Smooth muscle cell (in vitro differentiated cells): ENCODE measurements around the gene RSL1D1. TPM values are rescaled to one million over a fixed set of nuclear protein-coding genes. Genes with fewer than 3 reads are reported as not detected.
A peak's percentile ranks its signal among the peaks of the same experiment; 100 is the strongest.

ENCODE experiments used
- DNase-seq: peaks from one replicate; lab custom pipeline; 2025; ENCODE audit not compliant: unreplicated experiment; lab: John Stamatoyannopoulos, UW
- H2AFZ ChIP-seq: fragments of 200-600 bp; sonication (generic); 2 replicates; pipeline ENCODE4 v1.6.0; 2016; ENCODE audit warnings: antibody characterized with exemption, low read depth, mild to moderate bottlenecking
- H3F3A ChIP-seq: fragments of 200-600 bp; sonication (generic); 2 replicates; pipeline ENCODE4 v1.6.0; 2017; ENCODE audit warnings: antibody characterized with exemption, low read depth
- H3K27ac ChIP-seq: fragments of 200-600 bp; sonication (generic); 2 replicates; pipeline ENCODE4 v1.5.1; 2016; ENCODE audit warnings: low read depth, mild to moderate bottlenecking
- H3K27me3 ChIP-seq: fragments of 200-600 bp; sonication (generic); 2 replicates; pipeline ENCODE4 v1.6.1; 2016; ENCODE audit warnings: low read depth, mild to moderate bottlenecking
- H3K36me3 ChIP-seq: fragments of 200-600 bp; sonication (generic); 2 replicates; pipeline ENCODE4 v1.5.1; 2016; ENCODE audit warnings: low read depth
- H3K4me1 ChIP-seq: fragments of 200-600 bp; sonication (generic); 2 replicates; pipeline ENCODE4 v1.5.1; 2016; ENCODE audit warnings: low read depth
- H3K4me2 ChIP-seq: fragments of 200-600 bp; sonication (generic); 2 replicates; pipeline ENCODE4 v1.6.0; 2016; ENCODE audit warnings: mild to moderate bottlenecking
- H3K4me3 ChIP-seq: fragments of 200-600 bp; sonication (generic); 2 replicates; pipeline ENCODE4 v1.5.1; 2016; ENCODE audit warnings: mild to moderate bottlenecking
- H3K79me2 ChIP-seq: fragments of 200-600 bp; sonication (generic); 2 replicates; pipeline ENCODE4 v1.6.0; 2016; ENCODE audit warnings: low read depth, mild to moderate bottlenecking
- H3K9ac ChIP-seq: fragments of 200-600 bp; sonication (generic); 2 replicates; pipeline ENCODE4 v1.6.0; 2016; ENCODE audit warnings: low read depth
- H3K9me3 ChIP-seq: fragments of 200-600 bp; sonication (generic); replicated peaks from 2 replicates; pipeline ENCODE4 v1.5.1; 2016; ENCODE audit warnings: low read depth
- H4K20me1 ChIP-seq: fragments of 200-600 bp; sonication (generic); 2 replicates; pipeline ENCODE4 v1.6.0; 2016; ENCODE audit warnings: low read depth
- CTCF ChIP-seq: fragments of 200-600 bp; sonication (generic); IDR thresholded peaks from 2 replicates; pipeline ENCODE4 v1.5.1; 2017; ENCODE audit warnings: borderline replicate concordance, mild to moderate bottlenecking, antibody characterized with exemption; ENCODE audit not compliant: insufficient read depth, poor library complexity, severe bottlenecking
- WGBS: methylation state at CpG from one replicate; pipeline ENCODE4 v1.1.7; 2016; ENCODE audit warnings: low lambda C conversion rate; 5-methylcytosine and 5-hydroxymethylcytosine counted together
- polyA plus RNA-seq: library from polyadenylated mRNA; unstranded; fragments of >200 nt; fragmentation: Nextera tagmentation; extraction: Ambion mirVana; gene quantifications from 2 replicates; pipeline ENCODE4 v1.2.1, GENCODE V29; 2016
- total RNA-seq: library from RNA; depleted of rRNA; stranded (reverse); fragments of >200 nt; gene quantifications from 2 replicates; pipeline ENCODE4 v1.2.3, GENCODE V29; 2014

Gene RSL1D1
- total and polyA plus RNA-seq, 2 experiments from 2014 or later, result 104 to 157 TPM

DNA sequence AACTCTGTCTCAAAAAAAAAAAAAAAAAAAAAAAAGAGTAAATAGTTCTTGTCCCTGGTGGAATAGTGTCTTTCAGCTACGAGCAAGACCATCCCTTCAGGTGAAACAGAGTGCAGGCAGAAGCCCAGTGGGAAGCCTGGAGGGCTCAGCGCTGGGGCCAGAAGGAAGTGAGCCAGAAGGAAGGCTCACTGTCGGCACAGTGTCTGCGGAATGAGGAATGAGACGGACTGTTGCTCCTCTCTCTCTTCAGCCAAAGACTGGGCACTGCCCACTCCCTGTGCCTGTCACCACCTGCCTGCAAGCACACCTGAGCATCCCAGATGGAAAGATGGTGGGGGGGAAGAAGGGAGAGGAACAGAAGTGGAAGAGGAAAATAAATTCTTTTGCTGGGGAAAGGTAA lies 7.5 kb downstream of the RSL1D1 start:
- no peak for TF ChIP-seq CTCF
- WGBS, result 98% methylated on average over 5 of the region's 5 CpGs
- Histone ChIP-seq H3K79me2 (peaks cover 37% of the 10 kb centered on the region), H3K27ac (no peak overlapping the region), H3F3A (peaks cover 3% of the 10 kb centered on the region), H3K27me3 (no peaks in the 10 kb centered on the region), H3K4me2 (no peak overlapping the region), H4K20me1 (peaks cover 27% of the 10 kb centered on the region), H3K9ac (no peak overlapping the region), H2AFZ (no peak overlapping the region), H3K36me3 (peaks cover 25% of the 10 kb centered on the region), H3K4me1 (no peaks in the 10 kb centered on the region), H3K9me3 (no peaks in the 10 kb centered on the region), H3K4me3 (no peak overlapping the region)
- no peak for DNase-seq

DNA sequence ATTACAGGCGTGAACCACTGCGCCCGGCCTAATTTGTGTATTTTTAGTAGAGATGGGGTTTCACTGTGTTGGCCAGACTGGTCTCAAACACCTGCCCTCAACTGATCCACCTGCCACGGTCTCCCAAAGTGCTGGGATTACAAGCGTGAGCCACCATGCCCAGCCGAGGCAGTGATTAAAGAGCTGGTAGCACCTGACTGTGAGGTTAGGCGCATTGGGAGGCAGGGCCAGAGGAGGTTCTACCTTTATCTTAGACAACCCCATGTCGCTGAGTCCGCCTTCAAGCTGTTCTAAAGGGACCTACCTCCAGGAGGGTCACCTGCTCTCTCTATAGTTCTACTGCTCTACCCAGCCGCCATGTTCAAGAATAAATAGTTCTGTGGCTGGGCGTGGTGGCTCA lies 8.1 kb downstream of the RSL1D1 start:
- Histone ChIP-seq H2AFZ (no peak overlapping the region), H3K79me2 (peaks cover 30% of the 10 kb centered on the region), H3K4me3 (no peak overlapping the region), H3F3A (peaks cover 3% of the 10 kb centered on the region), H3K9me3 (no peaks in the 10 kb centered on the region), H3K4me1 (no peaks in the 10 kb centered on the region), H3K36me3 (peaks cover 25% of the 10 kb centered on the region), H3K4me2 (no peak overlapping the region), H4K20me1 (peaks cover 21% of the 10 kb centered on the region), H3K27ac (no peak overlapping the region), H3K9ac (no peak overlapping the region), H3K27me3 (no peaks in the 10 kb centered on the region)
- no peak for TF ChIP-seq CTCF
- DNase-seq, result no peak
- 96% methylated on average over 11 of the region's 11 CpGs for WGBS

DNA sequence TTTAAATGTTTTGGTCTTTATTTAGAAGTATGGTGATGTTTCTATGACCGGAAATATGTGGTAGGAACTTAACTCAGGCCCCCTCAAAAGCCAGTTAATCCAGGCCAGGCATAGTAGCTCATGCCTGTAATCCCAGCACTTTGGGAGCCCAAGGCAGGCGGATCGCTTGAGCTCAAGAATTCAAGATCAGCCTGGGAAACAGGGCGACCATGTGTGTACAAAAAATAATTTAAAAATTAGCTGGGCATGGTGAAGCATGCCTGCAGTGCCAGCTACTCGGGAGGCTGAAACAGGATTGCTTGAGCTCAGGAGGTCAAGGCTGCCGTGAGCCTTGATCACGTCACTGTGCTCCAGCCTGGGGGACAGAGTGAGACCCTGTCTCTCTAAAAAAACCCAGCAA lies 10.3 kb downstream of the RSL1D1 start:
- no peak for TF ChIP-seq CTCF
- no peaks in the 10 kb centered on the region for H3K4me1 ChIP-seq
- H4K20me1 ChIP-seq, result peaks cover 5% of the 10 kb centered on the region
- 91% methylated on average over 7 of the region's 7 CpGs for WGBS
- no peak overlapping the region for H3K27ac ChIP-seq
- H2AFZ ChIP-seq, result no peak overlapping the region
- H3K9ac ChIP-seq, result no peak overlapping the region
- no peaks in the 10 kb centered on the region for H3K27me3 ChIP-seq
- H3K4me3 ChIP-seq, result no peak overlapping the region
- no peaks in the 10 kb centered on the region for H3K9me3 ChIP-seq
- peaks cover 9% of the 10 kb centered on the region for H3F3A ChIP-seq
- no peak for DNase-seq
- H3K36me3 ChIP-seq, result peaks cover 20% of the 10 kb centered on the region
- no peak overlapping the region for H3K4me2 ChIP-seq
- H3K79me2 ChIP-seq, result peaks cover 12% of the 10 kb centered on the region

DNA sequence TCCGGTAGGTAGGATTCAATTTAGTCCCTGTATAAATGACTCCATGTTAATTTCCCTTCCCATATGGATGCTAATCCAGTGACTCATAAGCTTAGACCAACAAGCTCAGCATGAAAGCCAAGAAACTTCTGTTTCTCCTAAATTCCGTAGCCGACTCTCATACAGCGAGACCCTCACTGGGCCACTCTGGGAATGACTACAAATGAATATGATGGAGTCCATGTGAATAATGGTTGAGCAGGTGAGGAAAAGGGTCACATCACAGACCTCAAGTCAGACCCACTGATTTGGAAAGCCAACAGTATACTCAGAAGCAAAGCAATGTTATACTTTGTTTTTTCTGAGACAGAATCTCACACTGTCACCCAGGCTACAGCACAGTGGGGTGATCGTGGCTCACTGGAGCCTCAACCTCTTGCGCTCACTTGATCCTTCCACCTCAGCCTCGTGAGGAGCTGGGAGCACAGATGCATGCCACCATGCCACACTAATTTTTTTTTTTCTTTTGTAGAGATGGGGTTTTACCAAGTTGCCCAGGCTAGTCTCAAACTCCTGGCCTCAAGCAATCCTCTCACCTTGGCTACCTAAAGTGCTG lies 14.6 kb downstream of the RSL1D1 start:
- Histone ChIP-seq H3K9me3 (no peaks in the 10 kb centered on the region), H2AFZ (no peak overlapping the region), H3K4me2 (no peak overlapping the region), H3K79me2 (no peaks in the 10 kb centered on the region), H3K9ac (no peak overlapping the region), H3F3A (peaks cover 17% of the 10 kb centered on the region), H4K20me1 (no peaks in the 10 kb centered on the region), H3K4me1 (no peaks in the 10 kb centered on the region), H3K36me3 (peaks cover 14% of the 10 kb centered on the region), H3K4me3 (no peak overlapping the region), H3K27me3 (no peaks in the 10 kb centered on the region), H3K27ac (peak overlapping the region; percentile 53)
- 65% methylated on average over 7 of the region's 7 CpGs for WGBS
- TF ChIP-seq CTCF, result no peak
- no peak for DNase-seq
